Measurements from ENCODE around the gene PLA2G3.

The PLA2G3 gene, protein sequence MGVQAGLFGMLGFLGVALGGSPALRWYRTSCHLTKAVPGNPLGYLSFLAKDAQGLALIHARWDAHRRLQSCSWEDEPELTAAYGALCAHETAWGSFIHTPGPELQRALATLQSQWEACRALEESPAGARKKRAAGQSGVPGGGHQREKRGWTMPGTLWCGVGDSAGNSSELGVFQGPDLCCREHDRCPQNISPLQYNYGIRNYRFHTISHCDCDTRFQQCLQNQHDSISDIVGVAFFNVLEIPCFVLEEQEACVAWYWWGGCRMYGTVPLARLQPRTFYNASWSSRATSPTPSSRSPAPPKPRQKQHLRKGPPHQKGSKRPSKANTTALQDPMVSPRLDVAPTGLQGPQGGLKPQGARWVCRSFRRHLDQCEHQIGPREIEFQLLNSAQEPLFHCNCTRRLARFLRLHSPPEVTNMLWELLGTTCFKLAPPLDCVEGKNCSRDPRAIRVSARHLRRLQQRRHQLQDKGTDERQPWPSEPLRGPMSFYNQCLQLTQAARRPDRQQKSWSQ

DNA sequence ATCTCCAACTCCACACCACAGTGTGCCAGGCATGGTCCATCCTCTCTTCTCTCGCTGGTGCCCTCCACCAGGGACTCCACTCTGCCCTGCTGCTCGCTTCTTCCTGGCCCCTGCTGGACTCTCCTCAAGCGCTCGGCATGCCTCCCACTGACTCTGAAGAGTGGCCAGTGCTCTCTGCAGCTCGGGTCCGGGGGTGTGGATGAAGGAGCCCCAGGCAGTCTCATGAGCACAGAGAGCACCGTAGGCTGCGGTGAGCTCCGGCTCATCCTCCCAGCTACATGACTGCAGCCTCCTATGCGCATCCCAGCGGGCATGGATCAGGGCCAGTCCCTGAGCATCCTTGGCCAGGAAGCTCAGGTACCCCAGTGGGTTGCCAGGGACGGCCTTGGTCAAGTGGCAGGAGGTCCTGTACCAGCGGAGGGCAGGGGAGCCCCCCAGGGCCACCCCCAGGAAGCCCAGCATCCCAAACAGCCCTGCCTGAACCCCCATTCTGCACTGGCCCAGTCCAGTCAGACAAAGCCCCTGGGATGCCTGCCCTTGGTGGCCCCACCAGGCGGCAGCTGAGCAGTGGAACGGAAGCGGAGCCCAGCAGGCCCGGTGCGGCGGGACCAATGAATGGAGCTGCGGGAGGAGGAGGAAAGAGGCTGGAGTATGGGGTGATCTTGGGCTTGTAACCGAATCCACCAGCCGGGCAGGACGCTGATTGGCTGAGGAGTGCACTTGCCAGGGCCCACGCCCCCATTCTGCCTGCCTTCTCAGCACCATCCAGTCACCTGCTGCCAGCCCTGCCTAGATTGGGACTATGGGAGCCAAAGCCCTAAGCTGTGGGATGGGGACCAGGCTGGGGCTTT lies at the start of gene PLA2G3:
TSS of gene PLA2G3 (minus strand) at position 643 of the 851 bp plus-strand sequence. CDS start at position 489, 154 bp downstream.
- no peak within 1 kb of the TSS for H3K4me3 ChIP-seq (ENCODE audit: low read depth, low read length)
- TF ChIP-seq, protein P1, sequence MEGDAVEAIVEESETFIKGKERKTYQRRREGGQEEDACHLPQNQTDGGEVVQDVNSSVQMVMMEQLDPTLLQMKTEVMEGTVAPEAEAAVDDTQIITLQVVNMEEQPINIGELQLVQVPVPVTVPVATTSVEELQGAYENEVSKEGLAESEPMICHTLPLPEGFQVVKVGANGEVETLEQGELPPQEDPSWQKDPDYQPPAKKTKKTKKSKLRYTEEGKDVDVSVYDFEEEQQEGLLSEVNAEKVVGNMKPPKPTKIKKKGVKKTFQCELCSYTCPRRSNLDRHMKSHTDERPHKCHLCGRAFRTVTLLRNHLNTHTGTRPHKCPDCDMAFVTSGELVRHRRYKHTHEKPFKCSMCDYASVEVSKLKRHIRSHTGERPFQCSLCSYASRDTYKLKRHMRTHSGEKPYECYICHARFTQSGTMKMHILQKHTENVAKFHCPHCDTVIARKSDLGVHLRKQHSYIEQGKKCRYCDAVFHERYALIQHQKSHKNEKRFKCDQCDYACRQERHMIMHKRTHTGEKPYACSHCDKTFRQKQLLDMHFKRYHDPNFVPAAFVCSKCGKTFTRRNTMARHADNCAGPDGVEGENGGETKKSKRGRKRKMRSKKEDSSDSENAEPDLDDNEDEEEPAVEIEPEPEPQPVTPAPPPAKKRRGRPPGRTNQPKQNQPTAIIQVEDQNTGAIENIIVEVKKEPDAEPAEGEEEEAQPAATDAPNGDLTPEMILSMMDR (IDR thresholded peaks at IDR 0.05; ENCODE audit: low read depth, low read length), result no peak

DNA sequence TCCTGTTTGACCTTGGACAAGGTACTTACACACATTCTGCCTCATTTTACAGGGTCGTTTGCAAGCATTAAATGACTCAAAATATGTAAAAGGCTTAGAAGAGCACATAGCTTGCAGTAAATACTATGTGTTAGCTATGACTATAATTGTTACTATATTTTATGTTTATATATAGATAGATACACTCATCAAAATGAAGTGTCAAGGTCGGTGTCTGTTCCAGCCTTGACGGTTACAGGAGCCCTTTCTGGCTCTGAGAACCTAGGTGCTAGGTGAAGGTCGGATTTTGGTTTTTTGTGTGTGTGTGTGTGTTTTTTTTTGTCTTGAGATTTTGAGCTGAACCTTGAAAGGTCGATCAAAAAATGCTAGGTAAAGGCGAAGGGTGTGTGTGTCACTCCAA lies 47.3 kb upstream of the PLA2G3 start:
- TF ChIP-seq, protein P1 (IDR thresholded peaks at IDR 0.05; ENCODE audit: low read depth, low read length), result no peak
- no peak overlapping the region for H3K4me3 ChIP-seq (ENCODE audit: low read depth, low read length)

DNA sequence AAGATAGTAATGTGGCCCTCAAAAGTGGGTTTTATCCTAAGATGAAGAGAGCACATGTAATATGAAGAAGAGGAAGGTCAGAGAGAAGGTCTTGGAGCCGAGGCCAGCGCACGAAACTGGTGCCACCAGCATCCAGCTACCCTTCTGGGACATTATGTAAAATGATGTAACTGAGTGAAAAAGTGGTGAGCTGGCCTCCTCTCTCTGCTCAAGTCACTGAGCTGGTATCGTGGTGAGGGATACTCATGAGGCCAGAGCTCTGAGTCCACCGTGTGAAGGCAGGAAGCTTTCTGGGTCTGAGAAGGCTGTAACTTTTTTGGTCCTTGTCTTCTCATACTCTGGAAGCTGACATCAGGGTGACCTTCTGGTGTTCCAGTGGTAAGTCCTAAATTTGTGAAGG lies 44.7 kb upstream of the PLA2G3 start:
- TF ChIP-seq, protein P1 (IDR thresholded peaks at IDR 0.05; ENCODE audit: low read depth, low read length), result no peak
- H3K4me3 ChIP-seq (ENCODE audit: low read depth, low read length), result no peak overlapping the region

DNA sequence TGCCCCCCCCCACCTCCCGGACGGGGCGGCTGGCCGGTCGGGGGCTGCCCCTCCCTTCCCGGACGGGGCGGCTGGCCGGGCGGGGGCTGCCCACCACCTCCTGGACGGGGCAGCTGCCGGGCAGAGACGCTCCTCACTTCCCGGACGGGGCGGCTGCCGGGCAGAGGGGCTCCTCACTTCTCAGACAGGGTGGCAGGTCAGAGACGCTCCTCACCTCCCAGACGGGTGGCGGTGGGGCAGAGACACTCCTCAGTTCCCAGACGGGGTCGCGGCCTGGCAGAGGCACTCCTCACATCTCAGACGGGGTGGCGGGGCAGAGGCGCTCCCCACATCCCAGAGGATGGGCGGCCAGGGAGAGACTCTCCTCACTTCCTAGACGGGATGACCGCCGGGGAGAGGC lies 43.7 kb upstream of the PLA2G3 start:
- TF ChIP-seq, protein P1 (IDR thresholded peaks at IDR 0.05; ENCODE audit: low read depth, low read length), result no peak
- no peak overlapping the region for H3K4me3 ChIP-seq (ENCODE audit: low read depth, low read length)

DNA sequence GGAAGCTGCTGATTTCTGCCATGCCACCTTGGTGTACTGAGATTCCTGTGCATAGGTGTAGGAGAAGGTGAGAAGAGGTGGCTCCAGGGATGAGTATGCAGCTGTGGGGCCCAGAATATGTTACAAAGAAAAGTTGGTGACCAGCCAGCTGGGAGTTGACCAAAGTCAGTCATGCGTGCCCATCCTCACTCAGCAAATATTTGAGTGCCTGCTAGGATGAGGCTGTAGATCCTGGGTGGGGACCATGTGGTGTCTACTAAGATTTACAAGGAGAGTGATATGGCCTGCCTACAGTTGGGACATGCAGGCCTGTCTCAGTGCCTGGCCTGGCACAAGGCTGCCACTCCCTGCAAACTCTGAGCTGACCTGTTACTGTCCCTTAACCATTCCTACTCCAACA lies 39.0 kb upstream of the PLA2G3 start:
- H3K4me3 ChIP-seq (ENCODE audit: low read depth, low read length), result no peak overlapping the region
- TF ChIP-seq, protein P1 (IDR thresholded peaks at IDR 0.05; ENCODE audit: low read depth, low read length), result no peak

DNA sequence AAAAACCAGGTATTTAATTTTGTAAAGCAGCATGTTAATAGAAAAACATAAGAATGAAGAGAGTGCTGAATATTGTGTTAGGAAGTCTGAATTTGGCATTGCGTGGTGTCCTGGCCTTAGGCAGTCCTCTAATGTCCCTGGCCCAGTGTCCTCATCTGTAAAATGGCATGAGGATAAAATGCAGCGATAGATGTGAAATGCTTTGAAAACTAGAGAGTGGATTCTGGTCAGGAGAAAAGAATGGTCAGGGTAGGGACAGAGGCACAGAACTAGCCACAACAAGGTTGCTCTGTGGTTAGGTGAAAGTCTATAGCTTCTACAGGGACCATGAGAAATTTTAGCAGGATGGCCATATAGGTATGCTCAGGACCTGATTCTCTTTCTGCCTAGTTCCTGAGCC lies 38.6 kb upstream of the PLA2G3 start:
- TF ChIP-seq, protein P1 (IDR thresholded peaks at IDR 0.05; ENCODE audit: low read depth, low read length), result no peak
- H3K4me3 ChIP-seq (ENCODE audit: low read depth, low read length), result no peak overlapping the region

Measured in WI38 (cell line).